GM12801 (cell line): ENCODE data around the gene STK24.

ENCODE experiments used
- CTCF ChIP-seq: IDR thresholded peaks from one replicate; pipeline ENCODE4 v1.5.1; 2011; ENCODE audit warnings: control low read depth; ENCODE audit not compliant: insufficient read length; ENCODE audit errors: extremely low read depth

The STK24 gene

GRCh38 chr13:98576200-98576945 lies 534 bp downstream of the STK24 start:
- TF ChIP-seq CTCF: no peak

- TF ChIP-seq CTCF: no peak
Measured at GRCh38 chr13:98575904-98576199, 1.1 kb downstream of the STK24 start.

- no peak for TF ChIP-seq CTCF
Measured at GRCh38 chr13:98575009-98575903, 1.7 kb downstream of the STK24 start.

GRCh38 chr13:98571955-98572662 lies 4.8 kb downstream of the STK24 start:
- no peak for TF ChIP-seq CTCF

- TF ChIP-seq CTCF: no peak
Measured at GRCh38 chr13:98570929-98571372, 6.0 kb downstream of the STK24 start.

- no peak for TF ChIP-seq CTCF
Measured at GRCh38 chr13:98568918-98569317, 8.0 kb downstream of the STK24 start.

- no peak for TF ChIP-seq CTCF
Measured at GRCh38 chr13:98567140-98567539, 9.8 kb downstream of the STK24 start.
